ENCODE measurements around the gene RANBP17. TPM values are rescaled to one million over a fixed set of nuclear protein-coding genes. Genes with fewer than 3 reads are reported as not detected.
A peak's percentile ranks its signal among the peaks of the same experiment; 100 is the strongest.

Gene RANBP17
- total RNA-seq, 1 experiment from 2014 or later = 14.5 TPM

- Histone ChIP-seq H3K9me2 (ENCODE audit: insufficient read depth) (no peaks in the 10 kb centered on the region), H3K27me3 (ENCODE audit: insufficient read depth, low read depth) (no peaks in the 10 kb centered on the region), H2AFZ (no peak overlapping the region), H3K79me2 (ENCODE audit: low read depth) (no peaks in the 10 kb centered on the region), H3K27ac (no peak overlapping the region), H3K36me3 (ENCODE audit: low read depth) (no peaks in the 10 kb centered on the region), H3K4me3 (no peak overlapping the region), H4K20me1 (ENCODE audit: insufficient read depth) (no peaks in the 10 kb centered on the region), H3K4me2 (no peak overlapping the region), H3K4me1 (replicated peaks; ENCODE audit: insufficient read depth) (peaks cover 18% of the 10 kb centered on the region), H3K9me3 (ENCODE audit: insufficient read depth, low read depth) (no peaks in the 10 kb centered on the region; the same call in 1 of the 2 replicates), H3F3A (ENCODE audit: insufficient read depth, low read depth) (peaks cover 15% of the 10 kb centered on the region)
- DNase-seq = no peak
- ChIA-PET POLR2A (ENCODE audit: unreplicated experiment) (no interaction called here), CTCF (no interaction called here)
- BruUV-seq (replicated peaks) = no TSS peak
- no peak for TF ChIP-seq EZH2 (IDR thresholded peaks at IDR 0.05; ENCODE audit: low read depth)
- TF ChIP-seq, protein P1, sequence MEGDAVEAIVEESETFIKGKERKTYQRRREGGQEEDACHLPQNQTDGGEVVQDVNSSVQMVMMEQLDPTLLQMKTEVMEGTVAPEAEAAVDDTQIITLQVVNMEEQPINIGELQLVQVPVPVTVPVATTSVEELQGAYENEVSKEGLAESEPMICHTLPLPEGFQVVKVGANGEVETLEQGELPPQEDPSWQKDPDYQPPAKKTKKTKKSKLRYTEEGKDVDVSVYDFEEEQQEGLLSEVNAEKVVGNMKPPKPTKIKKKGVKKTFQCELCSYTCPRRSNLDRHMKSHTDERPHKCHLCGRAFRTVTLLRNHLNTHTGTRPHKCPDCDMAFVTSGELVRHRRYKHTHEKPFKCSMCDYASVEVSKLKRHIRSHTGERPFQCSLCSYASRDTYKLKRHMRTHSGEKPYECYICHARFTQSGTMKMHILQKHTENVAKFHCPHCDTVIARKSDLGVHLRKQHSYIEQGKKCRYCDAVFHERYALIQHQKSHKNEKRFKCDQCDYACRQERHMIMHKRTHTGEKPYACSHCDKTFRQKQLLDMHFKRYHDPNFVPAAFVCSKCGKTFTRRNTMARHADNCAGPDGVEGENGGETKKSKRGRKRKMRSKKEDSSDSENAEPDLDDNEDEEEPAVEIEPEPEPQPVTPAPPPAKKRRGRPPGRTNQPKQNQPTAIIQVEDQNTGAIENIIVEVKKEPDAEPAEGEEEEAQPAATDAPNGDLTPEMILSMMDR (conservative IDR thresholded peaks at IDR 0.05) = no peak
- intact Hi-C loops (cut with micrococcal nuclease; ENCODE audit: unreplicated experiment) = no loop called here
Observed at GRCh38 chr5:170846846-170847245, 15.0 kb upstream of the RANBP17 start.

DNA sequence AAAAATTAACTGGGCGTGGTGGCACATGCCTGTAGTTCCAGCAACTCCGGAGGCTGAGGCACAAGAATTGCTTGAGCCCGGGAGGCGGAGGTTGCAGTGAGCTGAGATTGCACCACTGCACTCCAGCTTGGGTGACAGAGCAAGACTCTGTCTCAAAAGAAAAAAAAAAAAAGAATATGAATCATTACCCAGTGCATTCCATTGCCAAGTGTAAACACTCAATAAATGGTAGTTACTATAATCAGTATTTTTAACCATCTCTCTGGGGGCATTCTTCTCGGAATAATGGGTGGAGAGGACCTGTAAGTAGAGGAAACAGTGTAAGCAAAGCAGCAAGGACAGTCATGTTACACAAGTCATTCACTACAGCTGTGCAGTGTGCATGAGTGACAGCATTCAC is 13.8 kb upstream of the RANBP17 start:
- H3K27ac ChIP-seq = 0 out of 2 replicates have a peak overlapping the region, but pooled peaks have one; percentile 14
- no TSS peak for BruUV-seq (replicated peaks)
- H3K9me3 ChIP-seq (ENCODE audit: insufficient read depth, low read depth) = no peaks in the 10 kb centered on the region; the same call in 1 of the 2 replicates
- H3K9me2 ChIP-seq (ENCODE audit: insufficient read depth) = no peaks in the 10 kb centered on the region
- H3K36me3 ChIP-seq (ENCODE audit: low read depth) = no peaks in the 10 kb centered on the region
- DNase-seq = peak; percentile 50 to 71
- no peaks in the 10 kb centered on the region for H3K79me2 ChIP-seq (ENCODE audit: low read depth)
- CTCF ChIA-PET = no interaction called here
- no peaks in the 10 kb centered on the region for H4K20me1 ChIP-seq (ENCODE audit: insufficient read depth)
- H3F3A ChIP-seq (ENCODE audit: insufficient read depth, low read depth) = peaks cover 15% of the 10 kb centered on the region
- peak overlapping the region; percentile 29 for H3K4me2 ChIP-seq
- H3K4me3 ChIP-seq = no peak overlapping the region
- no peaks in the 10 kb centered on the region for H3K27me3 ChIP-seq (ENCODE audit: insufficient read depth, low read depth)
- H3K4me1 ChIP-seq (replicated peaks; ENCODE audit: insufficient read depth) = peaks cover 18% of the 10 kb centered on the region
- no peak overlapping the region for H2AFZ ChIP-seq
- no peak for TF ChIP-seq EZH2 (IDR thresholded peaks at IDR 0.05; ENCODE audit: low read depth)
- TF ChIP-seq, protein P1 (conservative IDR thresholded peaks at IDR 0.05) = no peak
- intact Hi-C loops (cut with micrococcal nuclease; ENCODE audit: unreplicated experiment) = no loop called here
- POLR2A ChIA-PET (ENCODE audit: unreplicated experiment) = no interaction called here

DNA sequence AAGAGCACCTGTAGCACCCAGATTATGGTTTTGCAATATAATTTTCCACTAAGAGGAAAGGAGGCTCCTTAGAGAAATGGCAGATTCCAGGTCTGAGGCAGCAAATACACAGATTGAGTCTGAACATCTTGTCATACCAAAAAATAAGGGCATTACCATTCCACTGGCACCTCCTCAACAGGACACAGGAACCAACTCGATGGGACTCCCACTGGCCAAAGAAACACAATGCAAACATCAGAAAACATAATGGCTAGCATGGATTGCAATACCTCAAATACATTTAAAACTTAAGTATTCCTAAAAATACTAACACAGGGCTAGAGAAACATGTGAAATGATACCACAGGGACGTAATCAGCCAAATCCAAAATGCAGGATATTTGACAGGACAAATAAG is 12.4 kb upstream of the RANBP17 start:
- H3K4me1 ChIP-seq (replicated peaks; ENCODE audit: insufficient read depth) = peaks cover 18% of the 10 kb centered on the region
- POLR2A ChIA-PET (ENCODE audit: unreplicated experiment) = no interaction called here
- H3K9me2 ChIP-seq (ENCODE audit: insufficient read depth) = no peaks in the 10 kb centered on the region
- no peaks in the 10 kb centered on the region; the same call in 1 of the 2 replicates for H3K9me3 ChIP-seq (ENCODE audit: insufficient read depth, low read depth)
- intact Hi-C loops (cut with micrococcal nuclease; ENCODE audit: unreplicated experiment) = no loop called here
- CTCF ChIA-PET = no interaction called here
- no peak for DNase-seq
- no peaks in the 10 kb centered on the region for H4K20me1 ChIP-seq (ENCODE audit: insufficient read depth)
- TF ChIP-seq, protein P1 (conservative IDR thresholded peaks at IDR 0.05) = no peak
- TF ChIP-seq EZH2 (IDR thresholded peaks at IDR 0.05; ENCODE audit: low read depth) = no peak
- BruUV-seq (replicated peaks) = no TSS peak
- H3K27ac ChIP-seq = no peak overlapping the region
- peaks cover 15% of the 10 kb centered on the region for H3F3A ChIP-seq (ENCODE audit: insufficient read depth, low read depth)
- H3K4me3 ChIP-seq = no peak overlapping the region
- no peaks in the 10 kb centered on the region for H3K27me3 ChIP-seq (ENCODE audit: insufficient read depth, low read depth)
- H2AFZ ChIP-seq = no peak overlapping the region
- H3K4me2 ChIP-seq = no peak overlapping the region
- H3K36me3 ChIP-seq (ENCODE audit: low read depth) = no peaks in the 10 kb centered on the region
- H3K79me2 ChIP-seq (ENCODE audit: low read depth) = no peaks in the 10 kb centered on the region

Measured in PC-9 (cell line).